Thyroid gland (tissue), 4 donors: ENCODE results near the gene ZNF606. TPM values are rescaled to one million over a fixed set of nuclear protein-coding genes. Genes with fewer than 3 reads are reported as not detected.

Experiments
- DNase-seq, 2 donors: peaks; one replicate each; pipeline ENCODE4 v3.0.0-alpha.2; 2019
- H3K27ac ChIP-seq, 3 donors: fragments of 200-600 bp; sonication (generic); 1 replicate in 2 of 3; 2 replicates in 1 of 3; pipeline ENCODE4 v1.5.1; 2016 to 2019; ENCODE audit warnings: mild to moderate bottlenecking in 1 of 3, moderate library complexity in 1 of 3
- H3K27me3 ChIP-seq: fragments of 200-600 bp; sonication (generic); one replicate; pipeline ENCODE4 v1.5.1; 2019
- H3K36me3 ChIP-seq, 2 donors: fragments of 200-600 bp; sonication (generic); one replicate each; pipeline ENCODE4 v1.5.1; 2016 to 2019
- H3K4me1 ChIP-seq, 2 donors: fragments of 200-600 bp; sonication (generic); one replicate each; pipeline ENCODE4 v1.5.1; 2017 to 2019
- H3K4me3 ChIP-seq, 3 donors: fragments of 200-600 bp; sonication (generic); replicated peaks in 1 of 3; 1 replicate in 2 of 3; 2 replicates in 1 of 3; pipeline ENCODE4 v1.5.1; 2016; ENCODE audit warnings: mild to moderate bottlenecking in 1 of 3
- H3K9me3 ChIP-seq: fragments of 200-600 bp; sonication (generic); one replicate; pipeline ENCODE4 v1.5.1; 2017
- POLR2A ChIP-seq, 2 donors: fragments of 450-650 bp; IDR thresholded peaks; one replicate each; pipeline ENCODE4 v1.6.1; 2017; ENCODE audit warnings: antibody characterized with exemption in 2 of 2, mild to moderate bottlenecking in 2 of 2, moderate library complexity in 1 of 2
- WGBS, 2 donors: methylation state at CpG; one replicate each; pipeline ENCODE4 v1.1.5; 2017; 5-methylcytosine and 5-hydroxymethylcytosine counted together
- intact Hi-C: fragments of 100-400 bp; cut with DNase I; formaldehyde crosslinking; loops from one replicate; pipeline ENCODE4 v1.15.1; 2023
- total RNA-seq, 4 donors: library from RNA; depleted of rRNA; stranded (reverse); fragments of >200 nt; gene quantifications; one replicate each; pipeline ENCODE4 v1.2.3, GENCODE V29; 2016
- TF ChIP-seq, protein P1 (sequence below), 6 experiments: fragments of 200-600 bp in 3 of 6; fragments of 450-650 bp in 3 of 6; sonication (generic) in 3 of 6; IDR thresholded peaks; one replicate each; pipeline ENCODE4 v1.5.1; 2016 to 2019; ENCODE audit warnings: antibody characterized with exemption in 6 of 6, mild to moderate bottlenecking in 2 of 6, inconsistent platforms in 1 of 6, moderate library complexity in 1 of 6

ZNF606 gene
- total RNA-seq, 4 donors from 2014 or later: 30.2 to 60.4 (median 38.6) TPM

- H3K4me3 ChIP-seq: no peak overlapping the region
- intact Hi-C loops: no loop called here
- H3K27me3 ChIP-seq: no peaks in the 10 kb centered on the region
- H3K36me3 ChIP-seq: no peaks in the 10 kb centered on the region
- no peak overlapping the region for H3K27ac ChIP-seq
- H3K4me1 ChIP-seq: peaks cover 11% of the 10 kb centered on the region in 2 donors
- TF ChIP-seq POLR2A (IDR thresholded peaks at IDR 0.05): no peak
- TF ChIP-seq, protein P1, sequence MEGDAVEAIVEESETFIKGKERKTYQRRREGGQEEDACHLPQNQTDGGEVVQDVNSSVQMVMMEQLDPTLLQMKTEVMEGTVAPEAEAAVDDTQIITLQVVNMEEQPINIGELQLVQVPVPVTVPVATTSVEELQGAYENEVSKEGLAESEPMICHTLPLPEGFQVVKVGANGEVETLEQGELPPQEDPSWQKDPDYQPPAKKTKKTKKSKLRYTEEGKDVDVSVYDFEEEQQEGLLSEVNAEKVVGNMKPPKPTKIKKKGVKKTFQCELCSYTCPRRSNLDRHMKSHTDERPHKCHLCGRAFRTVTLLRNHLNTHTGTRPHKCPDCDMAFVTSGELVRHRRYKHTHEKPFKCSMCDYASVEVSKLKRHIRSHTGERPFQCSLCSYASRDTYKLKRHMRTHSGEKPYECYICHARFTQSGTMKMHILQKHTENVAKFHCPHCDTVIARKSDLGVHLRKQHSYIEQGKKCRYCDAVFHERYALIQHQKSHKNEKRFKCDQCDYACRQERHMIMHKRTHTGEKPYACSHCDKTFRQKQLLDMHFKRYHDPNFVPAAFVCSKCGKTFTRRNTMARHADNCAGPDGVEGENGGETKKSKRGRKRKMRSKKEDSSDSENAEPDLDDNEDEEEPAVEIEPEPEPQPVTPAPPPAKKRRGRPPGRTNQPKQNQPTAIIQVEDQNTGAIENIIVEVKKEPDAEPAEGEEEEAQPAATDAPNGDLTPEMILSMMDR (IDR thresholded peaks at IDR 0.05): no peak
- WGBS, 2 donors: 88 to 91% methylated on average over 9 to 12 of the region's 12 CpGs
- no peak for DNase-seq
- H3K9me3 ChIP-seq: no peaks in the 10 kb centered on the region
Measured at GRCh38 chr19:57949702-57950101, 52.9 kb downstream of the ZNF606 start.

DNA sequence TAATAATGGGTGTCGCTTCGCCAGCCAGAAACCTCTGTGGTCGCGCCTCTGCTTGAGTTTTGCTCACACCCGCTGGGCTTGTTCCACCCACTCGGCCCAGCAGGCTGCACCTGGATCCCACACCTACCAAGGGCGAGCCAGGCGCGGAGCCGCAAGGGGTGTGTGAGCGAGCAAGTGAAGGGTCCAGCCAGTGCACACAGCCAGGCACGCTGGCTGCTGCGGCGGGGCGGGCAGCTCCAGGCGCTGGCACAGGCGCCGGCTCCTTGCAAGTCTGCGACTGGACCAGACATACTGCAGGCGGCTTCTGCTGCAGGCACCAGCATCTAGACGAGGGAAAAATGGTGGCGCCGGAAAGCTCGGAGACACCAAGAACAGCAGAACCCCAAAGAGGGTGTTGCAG is 53.3 kb downstream of the ZNF606 start:
- DNase-seq: no peak
- Histone ChIP-seq H3K4me3 (no peak overlapping the region), H3K27ac (no peak overlapping the region), H3K27me3 (no peaks in the 10 kb centered on the region), H3K36me3 (no peaks in the 10 kb centered on the region), H3K9me3 (no peaks in the 10 kb centered on the region), H3K4me1 (peaks cover 11% of the 10 kb centered on the region in 2 donors)
- intact Hi-C loops: no loop called here
- no peak for TF ChIP-seq POLR2A (IDR thresholded peaks at IDR 0.05)
- 92% methylated on average over 12 to 24 of the region's 24 CpGs for WGBS, 2 donors

GRCh38 chr19:57947419-57948134 is 55.0 kb downstream of the ZNF606 start, which contains the start of gene ZNF256:
Gene ZNF256, minus strand, starts transcription at chr19:57947706. Its CDS starts 232 bp downstream, at chr19:57947474.
- intact Hi-C loops: no loop called here
- Histone ChIP-seq H3K27ac (peak within 1 kb of the TSS; percentile 20 to 55 (median 36)), H3K27me3 (no peaks in the 10 kb centered on the region), H3K4me1 (peaks cover 11% of the 10 kb centered on the region in 2 donors), H3K4me3 (peak within 1 kb of the TSS; percentile 77 to 92 (median 91)), H3K36me3 (peaks cover 4 to 9% of the 10 kb centered on the region in 2 donors), H3K9me3 (no peaks in the 10 kb centered on the region)
- TF ChIP-seq POLR2A (IDR thresholded peaks at IDR 0.05): no peak
- TF ChIP-seq, protein P1 (IDR thresholded peaks at IDR 0.05): peak in 5 of 6 experiments; percentile 23 to 78 (median 66)
- DNase-seq: peak; percentile 98 to 99
- 9 to 17% methylated on average over 21 to 29 of the region's 54 CpGs for WGBS, 2 donors

GRCh38 chr19:57947088-57947418 is 55.6 kb downstream of the ZNF606 start:
- 0% methylated on average over 10 of the region's 18 CpGs; no CpG with 5 or more reads in 1 of the 2 donors for WGBS, 2 donors
- no peaks in the 10 kb centered on the region for H3K27me3 ChIP-seq
- intact Hi-C loops: no loop called here
- H3K27ac ChIP-seq: peak overlapping the region; percentile 20 to 55 (median 36)
- peak in 1 of 2 donors; percentile 3 for DNase-seq
- TF ChIP-seq, protein P1 (IDR thresholded peaks at IDR 0.05): no peak
- no peak for TF ChIP-seq POLR2A (IDR thresholded peaks at IDR 0.05)
- H3K36me3 ChIP-seq: peaks cover 9 to 15% of the 10 kb centered on the region in 2 donors
- peaks cover 11% of the 10 kb centered on the region in 2 donors for H3K4me1 ChIP-seq
- H3K4me3 ChIP-seq: peak overlapping the region; percentile 77 to 92 (median 91)
- H3K9me3 ChIP-seq: no peaks in the 10 kb centered on the region

GRCh38 chr19:57946316-57946715 is 56.3 kb downstream of the ZNF606 start:
- intact Hi-C loops: no loop called here
- Histone ChIP-seq H3K27ac (no peak overlapping the region), H3K4me3 (peak overlapping the region in 1 of 3 donors; percentile 77), H3K27me3 (no peaks in the 10 kb centered on the region), H3K36me3 (peaks cover 16 to 22% of the 10 kb centered on the region in 2 donors), H3K9me3 (no peaks in the 10 kb centered on the region), H3K4me1 (peaks cover 11% of the 10 kb centered on the region in 2 donors)
- WGBS, 2 donors: 60 to 69% methylated on average over 2 of the region's 2 CpGs
- TF ChIP-seq POLR2A (IDR thresholded peaks at IDR 0.05): no peak
- TF ChIP-seq, protein P1 (IDR thresholded peaks at IDR 0.05): no peak
- DNase-seq: no peak
